Neural crest cell (in vitro differentiated cells): ENCODE measurements around the gene TSR2. TPM values are rescaled to one million over a fixed set of nuclear protein-coding genes. Genes with fewer than 3 reads are reported as not detected.

ENCODE experiments used
- DNase-seq: peaks from one replicate; pipeline ENCODE4 v3.0.0; 2021; ENCODE audit warnings: low read depth, mixed read lengths, low spot score
- H3K27ac Mint-ChIP-seq: one replicate; pipeline ENCODE4 v1.8.0; 2021; ENCODE audit warnings: mild to moderate bottlenecking, mixed read lengths; ENCODE audit not compliant: unreplicated experiment
- H3K27me3 Mint-ChIP-seq: 2 replicates; pipeline ENCODE4 v1.8.0; 2021; ENCODE audit warnings: low read depth, mild to moderate bottlenecking, mixed read lengths
- H3K36me3 Mint-ChIP-seq: 2 replicates; pipeline ENCODE4 v1.8.0; 2021; ENCODE audit warnings: low read depth, mild to moderate bottlenecking, mixed read lengths
- H3K4me1 Mint-ChIP-seq: 2 replicates; pipeline ENCODE4 v1.8.0; 2021; ENCODE audit warnings: mixed read lengths
- H3K4me3 Mint-ChIP-seq: one replicate; pipeline ENCODE4 v1.8.0; 2021; ENCODE audit warnings: mild to moderate bottlenecking, mixed read lengths
- H3K9me3 Mint-ChIP-seq: 2 replicates; pipeline ENCODE4 v1.8.0; 2021; ENCODE audit warnings: mixed read lengths
- total RNA-seq: library from RNA; stranded (reverse); gene quantifications from 2 replicates; pipeline ENCODE4 v1.2.1, GENCODE V29; 2021
- TF ChIP-seq, protein P1 (sequence below): fragments of 200-600 bp; sonication (generic); conservative IDR thresholded peaks from 2 replicates; pipeline ENCODE4 v1.5.0; 2021; ENCODE audit warnings: antibody characterized with exemption, mild to moderate bottlenecking

The TSR2 gene
- total RNA-seq, 1 donor from 2014 or later, result 39.3 TPM

DNA sequence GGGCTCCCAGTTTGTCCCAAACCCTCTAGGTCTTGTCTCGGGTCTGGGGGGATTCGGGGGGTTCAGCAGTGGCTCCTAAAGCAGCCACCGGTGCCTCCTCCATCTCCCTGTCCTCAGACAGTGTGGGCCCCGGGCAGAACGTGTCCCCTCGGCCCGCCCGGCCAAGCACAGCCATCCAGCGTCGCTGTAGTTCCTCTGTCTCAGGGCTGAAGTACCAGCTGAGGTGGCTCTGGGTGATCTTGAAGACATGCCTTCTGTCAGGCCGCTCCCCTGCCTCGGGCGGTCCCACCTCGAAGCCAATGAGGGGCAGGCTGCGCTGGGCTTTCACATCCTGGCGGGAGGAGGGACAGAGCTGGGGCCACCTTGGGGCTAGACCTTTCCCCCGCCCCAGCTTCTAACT, 5.9 kb downstream of the TSR2 start:
- Mint-ChIP-seq H3K36me3 (peaks cover 17% of the 10 kb centered on the region), H3K27me3 (no peaks in the 10 kb centered on the region), H3K4me1 (peaks cover 11% of the 10 kb centered on the region), H3K4me3 (no peak overlapping the region), H3K27ac (no peak overlapping the region), H3K9me3 (no peaks in the 10 kb centered on the region)
- DNase-seq, result no peak
- TF ChIP-seq, protein P1, sequence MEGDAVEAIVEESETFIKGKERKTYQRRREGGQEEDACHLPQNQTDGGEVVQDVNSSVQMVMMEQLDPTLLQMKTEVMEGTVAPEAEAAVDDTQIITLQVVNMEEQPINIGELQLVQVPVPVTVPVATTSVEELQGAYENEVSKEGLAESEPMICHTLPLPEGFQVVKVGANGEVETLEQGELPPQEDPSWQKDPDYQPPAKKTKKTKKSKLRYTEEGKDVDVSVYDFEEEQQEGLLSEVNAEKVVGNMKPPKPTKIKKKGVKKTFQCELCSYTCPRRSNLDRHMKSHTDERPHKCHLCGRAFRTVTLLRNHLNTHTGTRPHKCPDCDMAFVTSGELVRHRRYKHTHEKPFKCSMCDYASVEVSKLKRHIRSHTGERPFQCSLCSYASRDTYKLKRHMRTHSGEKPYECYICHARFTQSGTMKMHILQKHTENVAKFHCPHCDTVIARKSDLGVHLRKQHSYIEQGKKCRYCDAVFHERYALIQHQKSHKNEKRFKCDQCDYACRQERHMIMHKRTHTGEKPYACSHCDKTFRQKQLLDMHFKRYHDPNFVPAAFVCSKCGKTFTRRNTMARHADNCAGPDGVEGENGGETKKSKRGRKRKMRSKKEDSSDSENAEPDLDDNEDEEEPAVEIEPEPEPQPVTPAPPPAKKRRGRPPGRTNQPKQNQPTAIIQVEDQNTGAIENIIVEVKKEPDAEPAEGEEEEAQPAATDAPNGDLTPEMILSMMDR, result no peak

DNA sequence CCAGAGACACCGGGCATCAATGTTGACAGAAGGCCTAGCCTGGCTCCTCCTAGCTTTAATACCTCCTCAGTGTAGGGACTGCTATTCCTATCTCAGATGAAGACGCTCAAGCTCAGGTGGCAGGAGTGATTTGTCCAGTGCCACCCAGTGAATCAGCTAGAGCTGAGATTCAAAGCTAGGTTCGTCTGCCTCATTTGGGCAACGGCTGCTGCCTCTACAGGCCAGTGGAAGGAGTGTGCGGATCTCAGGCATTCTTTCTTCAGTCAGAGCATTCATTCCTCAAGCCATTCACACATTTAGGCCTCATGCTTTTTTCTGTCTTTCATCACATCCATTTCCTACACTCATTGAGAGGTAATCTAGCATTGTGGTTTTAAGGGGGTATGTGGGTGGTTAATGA, 7.3 kb downstream of the TSR2 start:
- no peak for DNase-seq
- TF ChIP-seq, protein P1, result peak; percentile 36
- Mint-ChIP-seq H3K9me3 (no peaks in the 10 kb centered on the region), H3K27me3 (no peaks in the 10 kb centered on the region), H3K4me3 (no peak overlapping the region), H3K4me1 (peaks cover under 1% of the 10 kb centered on the region), H3K27ac (no peak overlapping the region), H3K36me3 (peaks cover 9% of the 10 kb centered on the region)

DNA sequence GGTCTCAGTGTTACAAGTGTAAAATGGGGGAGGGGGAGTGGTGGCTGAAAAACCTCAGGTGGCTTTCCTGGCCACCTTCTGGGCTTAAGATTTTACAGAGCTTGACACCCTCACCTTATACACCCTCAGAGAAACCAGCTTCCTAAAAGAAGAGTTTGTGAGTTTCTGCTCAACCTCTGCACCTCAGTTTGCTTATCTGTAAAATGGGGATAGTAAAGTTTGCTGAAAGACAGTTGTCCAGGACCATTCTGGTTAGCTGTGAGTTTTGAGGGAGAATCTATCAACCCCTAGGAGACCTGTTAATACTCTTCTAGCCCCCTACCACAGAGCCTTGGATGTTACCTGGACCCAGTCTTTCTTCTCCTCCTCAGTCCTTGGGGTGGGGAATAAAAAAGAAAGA, 9.7 kb downstream of the TSR2 start:
- Mint-ChIP-seq H3K9me3 (peaks cover 2% of the 10 kb centered on the region), H3K4me1 (peaks cover 3% of the 10 kb centered on the region), H3K36me3 (peaks cover 11% of the 10 kb centered on the region), H3K27ac (no peak overlapping the region), H3K4me3 (no peak overlapping the region), H3K27me3 (no peaks in the 10 kb centered on the region)
- DNase-seq, result no peak
- TF ChIP-seq, protein P1, result no peak

GRCh38 chrX:54452920-54453319, 12.7 kb downstream of the TSR2 start:
- Mint-ChIP-seq H3K27me3 (no peaks in the 10 kb centered on the region), H3K27ac (peak overlapping the region; percentile 46), H3K9me3 (peaks cover 2% of the 10 kb centered on the region), H3K4me3 (peak overlapping the region; percentile 64), H3K36me3 (peaks cover 9% of the 10 kb centered on the region), H3K4me1 (peaks cover 3% of the 10 kb centered on the region)
- DNase-seq, result peak; percentile 2
- TF ChIP-seq, protein P1, result peak; percentile 50

- Mint-ChIP-seq H3K4me1 (no peaks in the 10 kb centered on the region), H3K4me3 (no peak overlapping the region), H3K36me3 (peaks cover 7% of the 10 kb centered on the region), H3K27me3 (no peaks in the 10 kb centered on the region), H3K9me3 (no peaks in the 10 kb centered on the region), H3K27ac (no peak overlapping the region)
- DNase-seq, result no peak
- TF ChIP-seq, protein P1, result no peak
These were observed 30.0 kb downstream of the TSR2 start for GRCh38 chrX:54470054-54470760.
